ENCODE data around the gene UBE2H. TPM values are rescaled to one million over a fixed set of nuclear protein-coding genes. Genes with fewer than 3 reads are reported as not detected.

Gene UBE2H
- total RNA-seq, 1 donor from 2014 or later: 127 TPM

GRCh38 chr7:129855935-129856717 is 96.6 kb downstream of the UBE2H start:
- no peaks in the 10 kb centered on the region for H3K27me3 ChIP-seq (ENCODE audit: control insufficient read depth, insufficient read depth, low read length)
- no peak overlapping the region for H3K4me3 ChIP-seq (ENCODE audit: low read depth, low read length)
- no peak for TF ChIP-seq CTCF (IDR thresholded peaks at IDR 0.05; ENCODE audit: insufficient read depth, low read length, poor library complexity, severe bottlenecking)
- H3K36me3 ChIP-seq (ENCODE audit: control insufficient read depth, insufficient read depth, low read length): no peaks in the 10 kb centered on the region
- no peak for DNase-seq (ENCODE audit: low read depth)

- Histone ChIP-seq H3K4me3 (ENCODE audit: low read depth, low read length) (no peak overlapping the region), H3K36me3 (ENCODE audit: control insufficient read depth, insufficient read depth, low read length) (no peaks in the 10 kb centered on the region), H3K27me3 (ENCODE audit: control insufficient read depth, insufficient read depth, low read length) (no peaks in the 10 kb centered on the region)
- DNase-seq (ENCODE audit: low read depth): no peak
- no peak for TF ChIP-seq CTCF (IDR thresholded peaks at IDR 0.05; ENCODE audit: insufficient read depth, low read length, poor library complexity, severe bottlenecking)
These were observed 97.5 kb downstream of the UBE2H start for GRCh38 chr7:129855234-129855673.

- H3K4me3 ChIP-seq (ENCODE audit: low read depth, low read length): no peak overlapping the region
- H3K36me3 ChIP-seq (ENCODE audit: control insufficient read depth, insufficient read depth, low read length): no peaks in the 10 kb centered on the region
- no peaks in the 10 kb centered on the region for H3K27me3 ChIP-seq (ENCODE audit: control insufficient read depth, insufficient read depth, low read length)
- TF ChIP-seq CTCF (IDR thresholded peaks at IDR 0.05; ENCODE audit: insufficient read depth, low read length, poor library complexity, severe bottlenecking): no peak
- no peak for DNase-seq (ENCODE audit: low read depth)
These were observed 98.4 kb downstream of the UBE2H start for GRCh38 chr7:129854401-129854800.

- H3K36me3 ChIP-seq (ENCODE audit: control insufficient read depth, insufficient read depth, low read length): no peaks in the 10 kb centered on the region
- no peak for DNase-seq (ENCODE audit: low read depth)
- TF ChIP-seq CTCF (IDR thresholded peaks at IDR 0.05; ENCODE audit: insufficient read depth, low read length, poor library complexity, severe bottlenecking): no peak
- no peak overlapping the region for H3K4me3 ChIP-seq (ENCODE audit: low read depth, low read length)
- no peaks in the 10 kb centered on the region for H3K27me3 ChIP-seq (ENCODE audit: control insufficient read depth, insufficient read depth, low read length)
These were observed 99.0 kb downstream of the UBE2H start for GRCh38 chr7:129853661-129854268.

- Histone ChIP-seq H3K4me3 (ENCODE audit: low read depth, low read length) (no peak overlapping the region), H3K36me3 (ENCODE audit: control insufficient read depth, insufficient read depth, low read length) (no peaks in the 10 kb centered on the region), H3K27me3 (ENCODE audit: control insufficient read depth, insufficient read depth, low read length) (no peaks in the 10 kb centered on the region)
- TF ChIP-seq CTCF (IDR thresholded peaks at IDR 0.05; ENCODE audit: insufficient read depth, low read length, poor library complexity, severe bottlenecking): no peak
- DNase-seq (ENCODE audit: low read depth): no peak
These were observed 101.0 kb downstream of the UBE2H start for GRCh38 chr7:129851809-129852208.

All from kidney epithelial cell (primary cell).